Activated gamma-delta T cell treated with anti-CD3 and anti-CD28 coated beads, Interleukin-2, amount 50 U/mL, for 16 hours (primary cell): Measurements from ENCODE around the gene EIF2AK2.

Experiments
- DNase-seq: peaks from one replicate; pipeline ENCODE4 v3.0.0-alpha.2; 2020; ENCODE audit warnings: low read depth

EIF2AK2 gene

DNA sequence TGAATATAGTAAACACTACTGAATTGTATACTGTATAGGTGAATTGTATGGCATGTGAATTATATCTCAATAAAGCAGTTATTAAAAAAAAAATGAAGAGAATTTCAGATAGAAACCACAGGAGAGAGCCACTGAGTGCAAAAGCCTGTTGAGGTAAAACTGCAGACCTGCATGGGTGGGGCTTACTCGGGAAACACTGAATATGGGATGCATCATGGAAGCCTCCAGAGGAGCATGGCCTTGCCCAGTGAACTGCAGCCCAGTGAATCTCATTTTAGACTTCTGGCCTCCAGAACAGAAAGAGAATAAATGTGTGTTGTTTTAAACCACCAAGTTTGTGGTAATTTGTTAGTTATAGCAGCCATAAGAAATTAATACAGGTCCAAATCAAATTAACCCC, 56.7 kb downstream of the EIF2AK2 start:
- DNase-seq, result no peak

DNA sequence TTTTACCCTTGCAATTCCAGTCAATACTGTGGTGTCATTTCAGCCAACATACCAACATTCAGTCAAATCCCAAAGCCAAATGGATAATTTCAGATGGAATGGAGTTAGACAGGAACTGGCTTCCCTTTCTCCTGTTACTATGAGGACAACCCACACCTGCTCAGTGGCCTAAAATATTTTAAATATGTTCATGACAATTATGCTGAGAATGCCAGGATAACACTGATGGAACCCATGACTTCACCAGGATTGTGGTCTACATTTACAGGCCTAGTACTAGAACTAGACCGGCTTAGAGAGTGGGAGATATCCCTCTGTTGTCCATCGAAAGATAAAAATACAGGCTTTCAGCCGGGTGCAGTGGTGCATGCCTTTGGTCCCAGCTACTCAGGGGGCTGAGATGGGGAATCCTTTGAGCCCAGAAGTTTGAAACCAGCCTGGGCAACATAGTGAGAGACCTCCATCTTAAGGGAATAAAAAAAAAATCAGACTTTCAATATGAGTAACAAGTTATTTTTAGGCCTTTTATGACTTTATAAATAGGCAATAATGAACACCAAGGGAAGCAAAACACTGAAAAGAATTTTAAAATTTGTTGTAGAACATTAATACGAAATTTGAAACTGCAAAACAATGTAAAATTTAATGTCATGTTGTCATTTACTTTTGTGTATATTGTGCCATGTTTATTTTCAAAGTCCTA, 58.2 kb downstream of the EIF2AK2 start:
- no peak for DNase-seq

DNA sequence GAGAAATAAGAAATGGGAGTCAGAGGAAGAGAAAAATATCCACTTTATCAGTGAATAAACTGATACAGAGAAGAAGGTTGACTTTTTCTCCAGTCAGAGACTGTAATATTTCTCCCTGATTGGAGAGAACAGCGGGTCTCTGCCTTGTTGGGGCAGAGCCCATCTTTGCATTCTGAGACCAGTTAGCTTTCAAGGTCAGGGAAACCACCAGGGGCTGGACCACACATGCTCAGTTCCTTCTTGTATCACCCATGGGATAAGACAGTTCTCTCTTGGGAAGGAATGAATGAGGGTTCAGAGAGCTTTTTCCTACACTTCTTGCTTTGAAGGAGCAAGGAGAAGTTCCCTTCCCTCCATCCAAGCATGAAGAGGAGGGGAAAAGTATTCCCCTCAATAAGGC, 60.2 kb downstream of the EIF2AK2 start:
- DNase-seq, result no peak

DNA sequence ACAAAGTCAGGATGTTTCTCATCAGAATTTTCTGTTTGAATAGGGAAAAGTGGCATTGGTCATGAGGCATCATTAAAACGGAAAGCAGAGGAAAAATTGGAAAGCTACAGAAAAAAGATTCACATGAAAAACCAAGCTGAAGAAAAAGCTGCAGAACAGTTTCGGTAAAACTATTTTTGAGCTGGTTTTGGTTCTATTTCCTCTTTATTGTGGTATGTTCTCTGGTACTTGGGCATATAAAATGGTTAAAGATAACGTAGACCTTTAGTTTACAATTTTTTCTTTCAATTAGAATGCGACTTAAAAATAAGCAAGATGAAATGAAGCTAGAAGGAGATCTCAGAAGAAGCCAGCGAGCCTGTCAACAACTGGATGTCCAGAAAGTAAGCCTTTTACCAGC, 64.9 kb downstream of the EIF2AK2 start:
- DNase-seq, result no peak

DNA sequence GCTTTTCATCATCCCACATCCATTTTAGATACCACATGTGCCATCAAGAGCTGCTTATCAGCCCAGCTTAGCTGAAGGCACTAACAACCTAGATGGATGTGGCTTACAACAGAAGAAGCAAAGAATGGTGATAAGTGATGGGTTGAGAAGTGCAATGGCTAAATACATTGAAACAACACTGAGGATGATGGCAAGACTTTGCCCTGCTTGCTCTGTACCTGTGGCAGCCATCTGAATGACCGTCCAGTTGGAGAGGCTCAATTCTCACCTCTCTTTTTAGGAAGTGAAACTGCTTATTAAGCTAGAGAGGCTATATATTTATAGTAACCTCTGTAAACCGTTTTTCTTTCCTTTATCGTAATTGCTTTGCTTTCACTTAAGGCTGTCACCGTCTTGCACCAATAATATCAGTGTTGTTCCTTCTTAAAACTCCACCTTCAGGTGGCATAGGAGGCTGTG, 66.7 kb downstream of the EIF2AK2 start:
- DNase-seq, result no peak

DNA sequence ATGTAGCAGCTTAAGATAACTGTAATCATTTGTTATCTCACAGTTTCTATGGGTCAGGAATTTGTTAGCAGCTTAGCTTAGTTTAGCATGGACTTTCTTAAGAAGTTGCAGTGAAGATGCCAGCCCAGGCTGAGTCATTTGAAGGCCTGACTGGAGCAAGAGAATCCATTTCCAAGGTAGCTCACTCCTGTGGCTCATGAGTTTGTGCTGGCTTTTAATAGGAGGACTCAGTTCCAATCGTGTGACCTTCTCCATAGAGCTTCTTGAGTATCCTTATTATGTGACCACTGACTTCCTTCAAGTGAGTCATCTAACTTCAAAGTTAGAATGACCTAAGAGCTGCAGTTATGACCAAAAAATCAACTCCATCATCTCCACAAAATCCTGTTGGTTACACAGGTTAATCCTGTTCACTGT, 71.0 kb downstream of the EIF2AK2 start:
- DNase-seq, result no peak

DNA sequence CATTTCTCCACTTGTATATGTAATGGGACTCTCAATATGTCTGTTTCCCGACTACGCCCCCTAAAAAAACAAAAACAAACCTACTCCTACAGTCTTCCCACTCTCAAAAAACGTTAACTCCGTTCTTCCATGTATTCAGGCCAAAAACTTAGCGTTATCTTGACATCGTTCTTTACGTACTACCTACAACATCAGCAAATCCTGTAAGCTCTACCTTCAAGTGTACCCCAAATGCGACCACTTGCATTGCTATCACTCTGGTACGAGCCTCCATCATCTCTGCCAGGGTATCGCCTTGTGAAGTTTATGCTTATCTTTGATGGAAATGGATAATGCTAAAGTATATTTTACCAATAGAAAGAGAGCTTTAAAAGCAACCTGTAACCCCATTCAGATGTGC, 72.0 kb downstream of the EIF2AK2 start:
- DNase-seq, result no peak

DNA sequence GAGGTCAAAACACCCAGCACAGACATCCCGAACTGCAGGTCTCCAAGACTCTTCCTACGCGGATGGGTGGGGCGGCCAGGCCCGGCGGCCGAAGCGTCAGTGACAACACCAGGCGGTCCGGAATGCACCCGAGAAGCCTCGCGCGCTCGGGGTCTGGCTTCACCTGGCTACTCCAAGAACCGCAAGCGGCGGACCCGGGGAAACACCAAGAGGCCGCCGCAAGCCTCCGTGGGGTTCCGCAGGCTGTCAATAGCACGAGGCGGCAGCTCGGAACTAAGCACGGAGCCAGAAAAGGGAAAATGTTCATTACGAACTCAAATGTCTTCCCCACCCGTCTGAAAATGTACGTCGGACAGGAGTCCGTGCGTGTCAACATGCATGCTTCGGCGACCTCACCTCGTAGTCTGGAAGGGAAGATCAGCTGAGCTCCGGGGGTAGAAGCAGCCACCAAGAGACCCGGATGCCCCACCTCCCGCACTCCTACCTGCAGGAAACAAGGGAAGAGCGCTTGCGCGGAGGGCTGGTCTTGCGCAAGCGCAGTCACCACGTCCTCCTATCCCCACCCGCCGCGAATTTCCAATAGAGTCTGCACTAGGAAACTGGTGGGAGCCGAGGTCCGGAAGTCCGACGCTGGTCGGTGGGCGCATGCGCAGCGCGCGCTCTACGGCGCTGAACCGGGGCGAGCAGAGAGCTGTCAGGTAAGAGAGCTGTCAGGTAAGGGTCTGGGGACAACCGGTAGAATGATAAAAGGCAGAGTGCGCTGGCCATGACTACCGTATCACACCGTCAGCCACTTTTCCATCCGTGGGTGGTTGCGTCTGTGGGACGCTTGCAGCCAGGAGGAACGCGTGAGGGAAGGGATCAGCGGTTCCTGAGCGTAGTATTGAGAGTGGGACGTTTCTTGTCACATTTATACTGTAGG, 72.6 kb downstream of the EIF2AK2 start, which contains the start of the genes GPATCH11 and HEATR5B:
TSS of gene GPATCH11 (plus strand) at position 646 of the 922 bp plus-strand sequence. CDS start 3,864 bp downstream, outside the sequence.
TSS of gene HEATR5B (minus strand) at position 500 of the 922 bp plus-strand sequence. CDS start 958 bp downstream, outside the sequence.
- peak; percentile 81 for DNase-seq

DNA sequence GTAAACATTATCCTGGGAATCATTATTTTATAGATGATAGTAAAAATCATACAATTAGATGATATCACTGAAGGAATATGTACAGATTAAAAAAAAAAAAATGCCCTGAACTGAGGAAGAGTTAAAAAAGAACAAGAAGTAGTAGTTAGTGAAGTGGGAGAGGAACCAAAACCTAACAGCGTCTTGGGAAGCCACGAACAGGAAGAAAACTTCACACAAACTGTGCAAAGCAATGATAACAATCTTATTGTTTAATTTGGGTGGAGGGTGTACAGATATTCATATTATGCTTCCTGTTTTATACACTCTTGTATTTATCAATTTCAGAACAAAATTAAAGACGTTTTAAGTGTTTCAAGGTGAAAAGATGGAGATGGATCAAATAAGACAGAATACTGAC, 76.1 kb downstream of the EIF2AK2 start:
- DNase-seq, result no peak

DNA sequence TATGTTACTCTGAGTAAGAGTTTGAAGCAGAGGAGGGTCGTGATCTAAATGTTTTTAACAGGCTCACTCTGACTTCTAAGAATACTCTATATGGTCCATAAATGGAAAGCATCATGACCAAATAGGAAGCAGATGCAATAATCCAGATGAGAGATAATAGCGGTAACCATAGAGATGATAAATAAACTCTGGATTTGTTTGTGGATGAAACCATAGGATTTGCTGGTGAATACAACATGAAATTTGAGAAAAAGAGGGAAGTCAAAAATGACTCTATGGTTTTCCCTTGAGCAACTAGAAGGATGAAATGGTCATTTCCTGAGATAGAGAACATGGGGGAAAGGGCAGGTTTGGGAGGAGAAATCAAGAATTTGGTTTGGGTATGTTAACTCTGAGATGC, 76.5 kb downstream of the EIF2AK2 start:
- no peak for DNase-seq

DNA sequence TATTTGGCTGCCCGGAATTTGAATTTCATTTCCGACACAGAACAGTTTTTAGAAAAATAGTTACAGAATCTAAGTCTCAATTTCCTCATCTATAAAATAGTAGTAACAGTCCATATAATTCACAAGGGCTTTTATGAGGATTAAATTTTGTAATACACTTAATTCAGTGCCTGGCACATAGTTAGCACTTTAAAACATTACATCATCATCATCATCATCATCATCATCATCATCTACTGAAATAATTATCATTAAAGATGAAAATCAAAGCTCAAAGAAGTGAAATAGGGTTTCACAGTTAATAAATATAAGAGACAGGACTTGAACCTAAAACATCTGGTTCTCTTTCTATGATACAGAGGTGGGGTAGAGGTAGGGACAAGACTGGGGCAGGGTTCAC, 85.8 kb downstream of the EIF2AK2 start:
- no peak for DNase-seq

DNA sequence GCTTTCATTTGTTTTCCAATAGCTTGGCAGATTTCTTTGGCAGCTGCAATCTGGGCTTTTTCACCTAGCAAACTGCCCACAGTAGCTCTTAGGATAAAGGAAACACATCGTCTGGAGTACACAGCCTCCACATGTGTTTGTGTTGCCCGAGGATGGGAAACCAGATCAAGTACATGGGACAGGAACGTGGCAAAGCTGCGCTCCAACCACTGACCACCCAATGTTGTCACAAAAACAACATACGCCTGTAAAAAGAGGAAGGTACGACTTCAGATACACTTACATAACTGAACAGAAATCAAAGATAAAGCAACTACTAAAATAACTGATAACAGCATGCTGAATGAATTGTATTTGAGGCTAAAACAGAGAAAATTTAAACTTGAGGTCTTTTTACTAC, 88.1 kb downstream of the EIF2AK2 start:
- no peak for DNase-seq

DNA sequence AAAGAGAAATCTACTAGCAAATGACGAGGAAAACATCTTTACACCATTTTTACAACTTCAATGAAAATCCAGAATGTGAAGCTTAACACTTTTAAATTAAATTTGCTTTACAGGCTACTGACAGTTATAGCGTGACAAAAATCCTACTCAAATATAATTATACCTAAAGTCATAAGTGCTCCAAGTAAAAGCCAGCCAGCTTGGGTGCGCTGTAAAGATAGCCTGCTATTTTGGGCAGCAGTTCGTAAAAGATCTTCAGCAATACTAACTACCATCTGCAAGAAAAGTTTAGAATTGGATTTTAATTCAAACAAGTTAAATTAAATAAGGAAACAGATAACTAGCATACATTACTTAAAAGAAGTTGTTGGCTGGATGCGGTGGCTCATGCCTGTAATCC, 95.0 kb downstream of the EIF2AK2 start:
- DNase-seq, result no peak

DNA sequence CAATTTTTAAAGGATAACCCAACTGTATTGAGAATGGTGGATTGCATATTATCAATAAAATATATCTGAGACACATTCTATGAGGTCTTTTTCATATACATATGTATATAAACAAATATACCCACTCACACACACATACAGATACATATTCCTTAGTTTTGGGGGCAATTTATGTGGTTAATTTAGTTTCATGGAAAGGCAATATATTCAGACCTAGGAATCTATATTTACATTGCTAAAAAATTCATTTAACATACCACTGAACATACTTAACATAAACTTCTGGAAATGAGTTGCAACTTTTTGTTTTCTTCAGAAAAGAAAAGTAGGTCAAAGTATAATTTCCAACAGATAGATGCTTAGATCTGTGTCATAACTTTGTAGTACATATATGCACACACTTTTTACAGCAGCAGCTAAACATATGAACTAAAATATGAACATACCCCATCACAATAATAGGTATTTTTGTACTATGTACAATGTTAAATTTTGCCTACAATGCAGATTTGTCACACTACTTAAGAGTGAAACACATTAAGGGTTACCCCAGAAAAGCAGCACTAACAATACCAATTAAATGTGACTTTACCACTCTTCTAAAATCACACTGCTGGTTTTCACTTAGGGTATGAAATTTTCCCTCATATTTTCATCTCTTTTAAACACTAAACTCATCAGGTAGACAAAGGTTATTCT, 95.6 kb downstream of the EIF2AK2 start:
- no peak for DNase-seq

DNA sequence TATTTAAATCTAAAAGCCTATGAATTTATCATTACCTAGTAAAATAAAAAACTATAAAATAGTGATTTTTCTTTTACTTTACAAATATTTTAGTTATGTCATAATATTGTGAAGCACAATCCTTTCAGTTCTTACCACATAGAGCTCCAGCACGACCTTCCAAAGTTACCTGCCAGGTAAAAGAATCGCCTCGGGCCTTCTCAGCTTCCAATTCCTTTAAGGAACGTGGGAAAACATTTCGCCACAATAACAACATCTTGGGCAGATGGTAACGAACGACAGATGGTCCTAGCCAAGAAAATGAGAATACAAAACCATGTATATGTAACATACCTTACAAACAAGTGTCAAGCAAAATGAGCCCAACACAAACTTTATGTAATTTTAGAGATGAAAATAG, 96.3 kb downstream of the EIF2AK2 start:
- no peak for DNase-seq

DNA sequence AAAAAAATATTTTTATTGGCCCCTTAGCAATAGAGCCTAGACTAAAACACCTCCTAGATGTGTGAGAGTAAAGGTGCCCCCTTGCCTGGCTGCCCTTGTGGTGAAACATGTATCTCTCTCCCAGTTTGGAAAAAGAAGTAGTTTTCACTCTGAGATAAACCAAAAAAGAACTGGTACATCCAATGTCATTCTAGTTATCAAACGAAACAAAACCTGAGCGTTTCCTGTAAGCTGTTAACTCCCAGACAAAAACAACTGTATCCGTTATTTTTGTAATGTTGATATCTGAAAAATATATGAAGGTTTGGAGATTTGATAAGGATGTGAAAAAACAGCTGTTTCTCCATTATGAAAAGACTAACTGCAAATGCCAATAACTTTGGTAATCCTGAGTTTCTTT, 96.9 kb downstream of the EIF2AK2 start:
- DNase-seq, result no peak

DNA sequence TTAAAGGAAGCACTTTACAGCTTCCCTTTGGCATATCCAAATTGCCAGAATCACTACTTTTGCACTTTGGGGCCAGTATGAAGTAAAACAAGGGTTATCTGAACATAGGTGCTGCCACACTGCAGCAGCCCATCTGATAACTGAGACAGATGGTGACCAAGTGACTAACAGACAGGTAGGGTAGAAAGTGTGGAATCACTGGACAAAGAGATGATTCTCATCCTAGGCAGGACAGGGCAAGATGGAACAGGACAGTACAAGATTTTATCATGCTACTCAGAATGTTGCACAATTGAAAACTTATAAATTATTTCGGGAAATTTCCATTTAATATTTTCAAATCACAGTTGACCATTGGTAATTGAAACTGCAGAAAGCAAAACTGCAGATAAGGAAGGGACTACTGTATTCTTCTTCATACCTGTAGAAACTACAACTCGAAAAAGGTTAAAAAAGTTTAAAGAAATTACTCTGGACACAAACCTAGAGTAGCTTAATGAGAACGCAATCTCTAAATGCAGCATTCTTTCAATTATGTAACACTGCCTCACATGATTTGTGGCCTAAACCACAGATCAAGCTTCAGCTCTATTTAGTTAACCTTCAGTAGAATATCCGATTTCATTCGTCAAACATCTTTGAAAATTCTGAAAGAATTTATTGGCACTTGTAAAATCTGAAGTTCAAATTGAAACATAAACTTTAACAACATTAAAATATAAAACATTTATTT, 104.0 kb downstream of the EIF2AK2 start:
- no peak for DNase-seq
